ENCODE measurements around the gene DNMBP. TPM values are rescaled to one million over a fixed set of nuclear protein-coding genes. Genes with fewer than 3 reads are reported as not detected.

Gene DNMBP
- total RNA-seq, 1 donor from 2014 or later, result 15.9 TPM

DNA sequence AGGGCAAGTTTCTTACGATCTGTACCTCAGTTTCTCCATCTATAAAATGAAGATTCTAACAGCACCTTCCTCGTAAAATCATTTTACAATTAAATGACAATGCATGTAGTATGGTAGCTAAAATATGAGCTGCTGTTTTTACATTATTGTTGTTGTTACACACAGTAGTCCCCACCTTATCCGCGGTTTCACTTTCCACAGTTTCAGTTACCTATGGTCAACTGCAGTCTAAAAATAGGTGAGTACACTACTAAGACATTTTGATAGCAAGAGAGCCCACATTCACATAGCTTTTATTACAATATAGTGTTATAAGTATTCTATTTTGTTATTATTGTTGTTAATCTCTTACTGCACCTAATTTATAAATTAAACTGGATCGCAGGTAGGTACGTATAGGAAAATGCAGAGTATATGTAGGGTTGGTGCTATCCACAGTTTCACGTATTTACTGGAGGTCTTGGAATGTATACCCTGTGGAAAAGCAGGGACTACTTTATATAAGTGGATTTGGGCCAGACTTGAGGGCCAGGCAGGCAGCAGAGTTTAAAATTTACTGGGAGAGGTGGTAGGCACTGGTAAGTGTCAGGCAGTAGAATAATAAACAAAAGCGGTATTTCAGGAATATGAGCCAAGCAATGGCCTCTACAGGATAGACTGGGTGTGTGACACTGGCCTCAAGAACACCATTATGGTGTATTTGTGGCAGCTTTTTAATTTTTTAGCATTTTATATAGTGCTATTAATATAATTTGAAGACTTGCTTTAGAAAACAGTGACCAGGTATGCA lies 10.2 kb downstream of the DNMBP start:
- DNase-seq (ENCODE audit: low spot score in 2 of 2), result no peak
- intact Hi-C loops (cut with DNase I), result loop anchor here (10.0 kb wide), 2 partner anchors 85 to 375 kb away; partner anchors contain the start of gene SLC25A28
- no peak overlapping the region for H3K4me3 ChIP-seq
- H3K36me3 ChIP-seq, result no peaks in the 10 kb centered on the region
- H3K9me3 ChIP-seq, result no peaks in the 10 kb centered on the region
- no peaks in the 10 kb centered on the region for H3K4me1 ChIP-seq
- no peaks in the 10 kb centered on the region for H3K27me3 ChIP-seq
- H3K27ac ChIP-seq, result no peak overlapping the region
- TF ChIP-seq, protein P1, sequence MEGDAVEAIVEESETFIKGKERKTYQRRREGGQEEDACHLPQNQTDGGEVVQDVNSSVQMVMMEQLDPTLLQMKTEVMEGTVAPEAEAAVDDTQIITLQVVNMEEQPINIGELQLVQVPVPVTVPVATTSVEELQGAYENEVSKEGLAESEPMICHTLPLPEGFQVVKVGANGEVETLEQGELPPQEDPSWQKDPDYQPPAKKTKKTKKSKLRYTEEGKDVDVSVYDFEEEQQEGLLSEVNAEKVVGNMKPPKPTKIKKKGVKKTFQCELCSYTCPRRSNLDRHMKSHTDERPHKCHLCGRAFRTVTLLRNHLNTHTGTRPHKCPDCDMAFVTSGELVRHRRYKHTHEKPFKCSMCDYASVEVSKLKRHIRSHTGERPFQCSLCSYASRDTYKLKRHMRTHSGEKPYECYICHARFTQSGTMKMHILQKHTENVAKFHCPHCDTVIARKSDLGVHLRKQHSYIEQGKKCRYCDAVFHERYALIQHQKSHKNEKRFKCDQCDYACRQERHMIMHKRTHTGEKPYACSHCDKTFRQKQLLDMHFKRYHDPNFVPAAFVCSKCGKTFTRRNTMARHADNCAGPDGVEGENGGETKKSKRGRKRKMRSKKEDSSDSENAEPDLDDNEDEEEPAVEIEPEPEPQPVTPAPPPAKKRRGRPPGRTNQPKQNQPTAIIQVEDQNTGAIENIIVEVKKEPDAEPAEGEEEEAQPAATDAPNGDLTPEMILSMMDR (IDR thresholded peaks at IDR 0.05), result no peak

DNA sequence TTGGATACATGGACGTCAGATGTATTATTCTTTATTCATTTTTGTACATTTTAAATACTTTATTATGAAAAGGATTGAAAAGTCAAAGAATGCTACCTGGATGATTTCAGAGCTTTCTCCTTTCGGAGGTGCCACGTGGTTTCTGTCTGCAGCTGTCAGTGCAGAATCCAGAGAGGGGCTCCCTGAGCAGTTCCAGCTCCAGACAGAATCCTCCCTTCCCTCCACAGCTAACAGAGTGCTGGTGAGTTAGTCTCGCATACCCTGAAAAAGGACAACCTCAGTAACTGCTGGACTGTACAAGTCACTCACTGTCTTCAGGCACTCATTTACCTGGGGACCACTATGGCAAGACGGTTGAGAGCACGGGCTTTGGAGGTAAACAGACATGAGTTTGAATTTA lies 10.9 kb downstream of the DNMBP start:
- intact Hi-C loops (cut with DNase I), result no loop called here
- DNase-seq (ENCODE audit: low spot score in 2 of 2), result no peak
- Histone ChIP-seq H3K36me3 (no peaks in the 10 kb centered on the region), H3K4me1 (no peaks in the 10 kb centered on the region), H3K4me3 (no peak overlapping the region), H3K9me3 (no peaks in the 10 kb centered on the region), H3K27me3 (no peaks in the 10 kb centered on the region), H3K27ac (no peak overlapping the region)
- TF ChIP-seq, protein P1 (IDR thresholded peaks at IDR 0.05), result no peak

GRCh38 chr10:99996671-99997648 lies 12.8 kb downstream of the DNMBP start:
- Histone ChIP-seq H3K27ac (no peak overlapping the region), H3K4me3 (no peak overlapping the region), H3K4me1 (no peaks in the 10 kb centered on the region), H3K27me3 (no peaks in the 10 kb centered on the region), H3K9me3 (no peaks in the 10 kb centered on the region), H3K36me3 (no peaks in the 10 kb centered on the region)
- TF ChIP-seq, protein P1 (IDR thresholded peaks at IDR 0.05), result no peak
- intact Hi-C loops (cut with DNase I), result no loop called here
- no peak for DNase-seq (ENCODE audit: low spot score in 2 of 2)

GRCh38 chr10:99995713-99996112 lies 14.0 kb downstream of the DNMBP start:
- Histone ChIP-seq H3K9me3 (no peaks in the 10 kb centered on the region), H3K27ac (no peak overlapping the region), H3K4me1 (no peaks in the 10 kb centered on the region), H3K36me3 (no peaks in the 10 kb centered on the region), H3K4me3 (no peak overlapping the region), H3K27me3 (no peaks in the 10 kb centered on the region)
- DNase-seq (ENCODE audit: low spot score in 2 of 2), result no peak
- intact Hi-C loops (cut with DNase I), result no loop called here
- TF ChIP-seq, protein P1 (IDR thresholded peaks at IDR 0.05), result no peak

- no peaks in the 10 kb centered on the region for H3K4me1 ChIP-seq
- no peaks in the 10 kb centered on the region for H3K27me3 ChIP-seq
- no peaks in the 10 kb centered on the region for H3K9me3 ChIP-seq
- H3K4me3 ChIP-seq, result no peak overlapping the region
- TF ChIP-seq, protein P1 (IDR thresholded peaks at IDR 0.05), result no peak
- intact Hi-C loops (cut with DNase I), result no loop called here
- no peaks in the 10 kb centered on the region for H3K36me3 ChIP-seq
- no peak overlapping the region for H3K27ac ChIP-seq
- DNase-seq (ENCODE audit: low spot score in 2 of 2), result no peak
Measured at GRCh38 chr10:99995269-99995668, 14.5 kb downstream of the DNMBP start.

Measured in ascending aorta (tissue), 2 donors.